GM21447 (cell line): Measurements from ENCODE around the gene UBASH3B.
"Not testable (repeated sequence)": the region's sequence is repeated elsewhere in the genome, so short reads cannot be mapped to it uniquely, and the experiment has no call there.

Experiments used
- ATAC-seq: cut with Tn5 transposase; IDR thresholded peaks from one replicate; pipeline ENCODE4 v1.9.1; 2021; ENCODE audit not compliant: unreplicated experiment

Gene UBASH3B

GRCh38 chr11:122843281-122844141, 188.0 kb downstream of the UBASH3B start:
- ATAC-seq: peak; percentile 64

DNA sequence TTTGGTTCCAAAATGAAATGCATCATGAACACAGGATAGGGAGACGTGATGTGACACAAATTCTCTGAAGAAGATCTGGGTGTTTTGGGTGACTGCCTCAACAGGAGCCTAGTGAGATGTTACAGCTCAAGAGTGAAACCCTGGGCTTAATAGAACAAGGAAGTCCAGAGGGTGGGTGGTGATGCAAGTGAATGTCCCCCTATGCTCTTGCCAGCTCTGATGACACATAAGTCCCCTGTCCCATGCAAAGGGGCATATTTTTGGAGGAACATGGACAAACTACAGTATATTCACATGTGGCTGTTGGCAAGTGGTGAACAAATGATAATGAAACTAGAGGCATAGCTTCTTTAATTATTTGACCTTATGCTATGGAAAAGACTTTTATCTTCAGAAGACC, 191.9 kb downstream of the UBASH3B start:
- ATAC-seq: no peak

- no peak for ATAC-seq
These were observed 192.7 kb downstream of the UBASH3B start for GRCh38 chr11:122848186-122848585.

DNA sequence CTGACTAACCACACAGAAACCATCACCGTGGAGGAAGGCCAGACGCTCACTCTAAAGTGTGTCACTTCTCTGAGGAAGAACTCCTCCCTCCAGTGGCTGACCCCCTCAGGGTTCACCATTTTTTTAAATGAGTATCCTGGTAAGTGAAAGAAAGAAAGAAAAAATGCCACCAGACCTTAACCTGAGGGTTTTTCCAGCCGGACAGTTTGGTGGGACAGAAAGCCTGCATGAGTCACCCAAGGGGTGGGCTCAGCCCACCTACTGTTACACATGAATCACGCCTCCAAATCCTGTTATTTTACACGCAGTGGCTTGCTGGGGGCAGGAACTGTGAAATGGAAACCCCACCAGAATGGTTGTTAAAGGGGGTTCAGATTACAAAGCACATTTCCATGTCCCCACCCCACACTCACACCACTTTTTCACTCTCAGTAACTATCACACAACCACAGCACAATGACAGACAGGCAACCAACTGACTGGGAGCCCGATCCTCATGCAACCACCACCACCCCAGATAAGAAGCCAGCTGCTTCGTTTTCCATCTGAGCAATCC, 194.6 kb downstream of the UBASH3B start:
- no peak for ATAC-seq

- ATAC-seq: no peak
These were observed 195.9 kb downstream of the UBASH3B start for GRCh38 chr11:122851366-122851966.

DNA sequence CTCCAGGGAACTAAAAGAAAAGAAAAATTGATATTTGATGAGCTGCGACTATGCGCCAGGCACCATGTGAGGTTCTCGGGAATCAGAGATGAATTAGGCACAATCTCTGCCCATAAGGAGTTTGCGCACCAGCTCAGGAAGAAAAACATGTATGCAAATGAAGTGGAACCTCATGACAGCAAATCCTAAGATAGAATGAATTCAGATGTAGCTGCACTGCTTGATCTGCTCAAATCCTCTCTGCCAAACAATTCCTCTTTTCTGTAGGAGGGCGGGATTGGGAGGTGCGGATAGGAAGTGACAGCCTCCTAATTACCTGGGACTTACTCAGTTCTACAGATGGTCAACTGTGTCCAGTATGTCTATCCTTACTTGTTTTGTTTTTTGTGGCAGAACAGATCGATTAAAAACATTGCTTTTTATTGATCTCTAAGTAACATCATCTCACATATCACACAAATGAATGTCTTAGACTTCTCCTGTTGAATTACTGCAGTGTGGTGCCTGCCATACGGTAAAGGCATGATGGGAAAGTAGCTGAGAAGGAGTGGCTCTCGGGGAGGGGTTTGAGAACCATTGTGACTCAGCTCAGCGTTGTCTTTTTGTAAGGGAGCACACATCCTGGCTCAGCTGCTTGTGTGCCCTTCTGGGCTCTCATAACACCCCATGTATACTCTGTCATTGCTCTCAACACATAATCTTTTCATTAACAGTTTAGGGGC, 196.7 kb downstream of the UBASH3B start:
- no peak for ATAC-seq

DNA sequence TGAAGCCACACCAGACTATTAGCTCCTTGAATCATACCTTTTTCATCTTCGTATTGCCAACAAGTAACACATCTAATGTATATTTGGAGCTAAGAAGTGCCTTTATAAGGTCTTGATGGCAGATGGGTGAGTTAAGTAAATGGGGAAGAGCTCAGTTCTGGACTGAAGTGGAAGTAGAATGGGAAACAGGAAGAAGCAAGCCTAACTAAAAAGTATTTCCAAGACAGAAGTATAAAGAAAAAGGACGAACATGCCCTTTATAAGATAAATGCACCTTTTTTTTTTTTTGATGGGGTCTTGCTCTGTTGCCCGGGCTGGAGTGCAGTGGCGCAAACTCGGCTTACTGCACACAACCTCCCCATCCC, 197.3 kb downstream of the UBASH3B start:
- ATAC-seq: no peak

DNA sequence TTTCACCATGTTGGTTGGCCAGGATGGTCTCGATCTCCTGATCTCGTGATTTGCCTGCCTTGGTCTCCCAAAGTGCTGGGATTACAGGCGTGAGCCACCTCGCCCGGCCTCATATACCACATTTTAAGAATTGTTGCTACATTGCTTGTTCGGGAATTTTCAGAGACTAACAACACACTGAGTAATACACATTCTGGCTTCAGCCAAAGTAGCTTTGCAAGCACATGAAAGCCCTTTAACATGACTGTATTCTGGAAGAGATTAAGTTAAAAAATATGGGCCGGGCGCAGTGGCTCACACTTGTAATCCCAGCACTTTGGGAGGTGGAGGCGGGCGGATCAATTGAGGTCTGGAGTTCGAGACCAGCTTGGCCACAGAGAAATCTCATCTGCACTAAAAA, 197.7 kb downstream of the UBASH3B start:
- no peak for ATAC-seq

GRCh38 chr11:122853971-122854446, 198.5 kb downstream of the UBASH3B start:
- no peak for ATAC-seq

DNA sequence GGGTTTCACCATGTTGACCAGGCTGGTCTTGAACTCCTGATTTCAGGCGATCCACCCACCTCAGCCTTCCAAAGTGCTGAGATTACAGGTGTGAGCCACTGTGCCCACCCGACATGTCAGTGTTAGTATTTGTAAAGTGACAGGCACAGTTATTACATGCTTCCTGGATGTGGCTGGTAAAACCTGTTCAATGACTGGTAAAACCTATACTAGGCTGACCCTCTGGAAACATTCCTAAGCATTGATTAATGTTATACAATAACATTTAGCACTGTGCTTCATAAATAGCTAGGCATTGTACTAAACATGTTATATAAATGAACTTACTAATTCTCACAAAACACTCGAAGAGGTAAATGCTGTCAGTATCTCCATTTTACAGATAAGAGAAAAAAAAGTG, 206.1 kb downstream of the UBASH3B start:
- no peak for ATAC-seq

- ATAC-seq: no peak
These were observed 206.6 kb downstream of the UBASH3B start for GRCh38 chr11:122862091-122862490.

DNA sequence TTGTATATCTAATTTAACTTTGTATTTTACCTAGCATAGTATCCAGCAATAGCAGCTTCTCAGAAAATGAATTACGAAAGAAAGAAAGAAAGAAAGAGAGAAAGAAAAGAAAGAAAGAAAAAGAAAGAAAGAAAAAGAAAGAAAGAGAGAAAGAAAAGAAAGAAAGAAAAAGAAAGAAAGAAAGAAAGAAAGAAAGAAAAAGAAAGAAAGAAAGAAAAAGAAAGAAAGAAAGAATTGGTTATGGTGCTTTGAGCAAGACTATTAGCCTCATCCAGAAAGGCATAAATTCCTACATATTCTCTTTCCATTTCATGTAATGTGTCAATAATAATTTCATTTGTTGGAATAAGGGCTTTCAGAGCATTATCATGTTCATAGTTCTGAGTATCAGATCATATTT, 207.6 kb downstream of the UBASH3B start:
- ATAC-seq: not testable (repeated sequence)

DNA sequence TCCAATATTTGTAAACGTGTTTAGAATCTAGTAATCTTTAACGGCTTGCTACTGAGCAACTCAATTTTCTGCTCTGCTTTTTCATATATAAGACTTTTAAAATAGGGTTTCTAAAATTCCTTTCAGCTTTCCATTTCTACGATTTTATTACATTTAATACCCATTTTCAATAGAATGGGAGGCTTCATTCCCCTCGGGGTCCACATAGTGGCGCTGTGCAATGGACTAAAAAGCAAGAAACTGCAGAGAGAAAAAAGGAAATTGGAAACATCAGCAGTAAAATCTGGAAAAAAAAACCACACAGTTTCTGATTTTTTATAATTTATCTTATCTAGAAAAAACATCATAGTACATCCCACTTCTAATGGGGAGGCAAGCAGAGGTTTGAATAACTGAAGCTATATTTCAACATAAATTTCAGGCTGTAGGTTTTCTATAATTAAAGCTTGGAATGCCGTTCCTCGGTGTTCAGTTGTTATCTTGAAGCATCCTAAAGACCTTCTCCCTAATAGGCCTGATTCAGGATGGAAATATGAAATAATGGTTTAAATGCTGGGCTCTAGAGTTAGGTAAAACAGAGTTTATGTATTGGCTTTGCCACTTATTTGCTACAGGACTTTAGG, 208.3 kb downstream of the UBASH3B start:
- ATAC-seq: no peak
